Adipocyte (in vitro differentiated cells): ENCODE measurements around the gene BDNF.

Experiments used
- DNase-seq: peaks from one replicate; pipeline ENCODE4 v3.0.0-alpha.2; 2015; ENCODE audit warnings: low read depth
- H3K27me3 ChIP-seq: replicated peaks from 2 replicates; pipeline ENCODE4 v1.7.0; 2013; ENCODE audit warnings: mild to moderate bottlenecking, low read length, moderate library complexity; ENCODE audit not compliant: control insufficient read depth, insufficient read depth
- H3K36me3 ChIP-seq: 2 replicates; pipeline ENCODE4 v1.7.0; 2013; ENCODE audit warnings: low read length, mild to moderate bottlenecking, moderate library complexity; ENCODE audit not compliant: control insufficient read depth, insufficient read depth, severe bottlenecking
- H3K4me1 ChIP-seq: 2 replicates; pipeline ENCODE4 v1.7.0; 2013; ENCODE audit warnings: mild to moderate bottlenecking, low read length, moderate library complexity; ENCODE audit not compliant: control insufficient read depth, insufficient read depth
- H3K4me3 ChIP-seq: 2 replicates; pipeline ENCODE4 v1.7.0; 2013; ENCODE audit warnings: mild to moderate bottlenecking, low read length, moderate library complexity
- H3K9ac ChIP-seq: 2 replicates; pipeline ENCODE4 v1.7.0; 2013; ENCODE audit warnings: mild to moderate bottlenecking, low read length, moderate library complexity
- H3K9me3 ChIP-seq: 2 replicates; pipeline ENCODE4 v1.7.0; 2013; ENCODE audit warnings: mild to moderate bottlenecking, low read length, moderate library complexity; ENCODE audit not compliant: control insufficient read depth

BDNF gene

DNA sequence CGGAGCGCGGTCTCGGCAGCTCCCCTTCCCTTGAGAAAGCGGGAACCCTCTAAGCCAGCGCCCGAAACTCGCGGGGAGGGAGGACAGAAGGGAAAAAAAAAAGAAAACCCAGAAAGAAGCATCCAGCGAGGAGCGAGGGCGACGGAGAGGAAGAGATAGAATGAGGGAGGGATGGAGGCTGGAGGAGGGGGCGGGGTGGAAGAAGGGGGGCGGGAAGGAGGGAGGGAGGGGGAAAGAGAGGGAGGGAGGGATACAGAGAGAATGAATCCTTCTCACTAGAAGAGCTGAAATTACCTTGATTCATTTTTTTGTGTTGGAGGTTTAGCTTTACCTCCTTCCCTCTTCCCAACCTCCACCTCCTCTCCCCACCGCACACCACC, 19.3 kb upstream of the BDNF start:
- Histone ChIP-seq H3K9me3 (no peaks in the 10 kb centered on the region), H3K4me1 (peaks cover 25% of the 10 kb centered on the region), H3K27me3 (peaks cover 32% of the 10 kb centered on the region), H3K36me3 (no peaks in the 10 kb centered on the region), H3K9ac (peak overlapping the region; percentile 68), H3K4me3 (peak overlapping the region; percentile 90)
- no peak for DNase-seq

DNA sequence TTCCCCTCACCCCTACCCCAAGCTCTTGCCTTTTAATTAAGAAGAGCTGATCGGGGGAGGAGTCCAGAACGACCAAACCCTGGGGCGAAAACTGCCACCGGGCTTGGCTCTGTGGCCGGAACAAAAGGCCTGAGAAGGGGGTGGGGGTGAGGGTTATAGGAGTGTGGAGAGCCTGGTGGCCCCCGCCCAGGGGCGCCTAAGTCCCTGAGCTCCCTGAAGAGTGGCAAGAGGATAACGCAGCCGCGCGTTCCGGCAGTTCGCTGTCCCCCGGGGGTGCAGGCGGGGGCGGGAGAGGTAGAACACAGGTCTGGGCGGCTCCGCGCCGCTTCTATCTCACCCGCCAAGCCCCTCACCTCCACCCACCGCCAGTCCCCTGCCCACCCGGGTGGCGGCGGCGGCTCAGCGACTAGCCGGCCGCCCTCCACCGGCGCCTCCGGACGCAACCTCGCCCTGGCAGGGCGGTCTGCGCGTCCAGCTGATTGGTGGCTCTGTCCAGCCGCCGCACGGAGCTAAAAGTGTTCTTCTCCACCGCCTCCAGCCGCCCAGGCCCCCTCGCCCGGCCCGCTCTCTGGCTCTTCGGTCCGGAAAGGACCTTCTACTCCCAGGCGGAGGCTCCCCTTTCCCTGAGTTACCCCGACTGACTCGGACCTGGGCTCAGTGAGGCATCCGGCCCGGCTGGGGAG, 18.7 kb upstream of the BDNF start:
- no peaks in the 10 kb centered on the region for H3K36me3 ChIP-seq
- H3K4me3 ChIP-seq: peak overlapping the region; percentile 90
- peak; percentile 88 for DNase-seq
- peaks cover 25% of the 10 kb centered on the region for H3K4me1 ChIP-seq
- H3K27me3 ChIP-seq: peaks cover 27% of the 10 kb centered on the region
- peak overlapping the region; percentile 68 for H3K9ac ChIP-seq
- no peaks in the 10 kb centered on the region for H3K9me3 ChIP-seq

DNA sequence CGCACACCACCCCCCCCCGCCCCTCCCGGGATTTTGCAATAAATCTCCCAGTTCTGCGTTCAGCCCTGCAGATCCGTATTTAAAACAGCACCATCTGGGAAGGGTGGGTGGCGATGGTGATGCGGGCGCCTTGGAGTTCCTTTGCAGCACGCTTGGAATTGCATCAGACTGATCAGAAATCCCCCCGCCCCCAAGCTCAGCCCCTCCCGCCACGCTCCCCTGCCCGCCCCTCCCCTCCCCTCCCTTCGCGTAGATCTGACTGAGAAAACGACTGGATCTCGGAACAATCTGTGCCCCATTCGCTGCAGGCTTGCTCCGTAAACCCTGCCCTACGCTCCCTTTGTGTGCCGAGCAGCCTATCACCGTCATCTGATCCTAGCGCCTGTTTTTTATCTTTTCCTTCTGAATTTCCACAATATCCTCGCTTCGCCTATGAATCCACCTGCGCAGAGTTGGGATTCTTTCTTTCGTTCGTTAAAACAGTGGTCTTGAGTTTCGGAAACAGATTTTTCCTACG, 18.1 kb upstream of the BDNF start:
- peak; percentile 98 for DNase-seq
- H3K27me3 ChIP-seq: peaks cover 21% of the 10 kb centered on the region
- no peaks in the 10 kb centered on the region for H3K9me3 ChIP-seq
- H3K4me1 ChIP-seq: peaks cover 25% of the 10 kb centered on the region
- H3K4me3 ChIP-seq: peak overlapping the region; percentile 90
- peak overlapping the region; percentile 68 for H3K9ac ChIP-seq
- no peaks in the 10 kb centered on the region for H3K36me3 ChIP-seq

GRCh38 chr11:27717801-27718229, 17.6 kb upstream of the BDNF start:
- Histone ChIP-seq H3K27me3 (peaks cover 20% of the 10 kb centered on the region), H3K36me3 (no peaks in the 10 kb centered on the region)
- no peak for DNase-seq

DNA sequence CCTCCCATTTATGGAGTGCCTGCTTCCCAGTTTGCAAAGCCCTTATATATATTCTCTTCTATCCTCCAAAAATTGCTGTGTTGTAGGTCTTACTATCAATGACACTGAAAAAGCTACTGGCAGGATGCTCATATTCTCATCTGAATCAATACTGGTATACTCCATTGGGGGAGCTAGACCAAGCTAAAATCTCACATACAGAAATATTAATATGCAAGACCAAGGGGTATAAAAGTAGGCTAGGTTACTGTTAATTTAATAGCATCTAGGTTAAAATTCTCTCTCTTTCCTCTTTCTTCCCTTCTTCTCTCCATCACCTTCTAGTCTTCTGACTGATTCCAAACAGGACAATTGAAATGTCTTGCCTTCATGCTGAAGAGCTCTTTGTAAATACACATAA, 17.1 kb upstream of the BDNF start:
- H3K9me3 ChIP-seq: no peaks in the 10 kb centered on the region
- H3K4me3 ChIP-seq: peak overlapping the region; percentile 90
- H3K36me3 ChIP-seq: no peaks in the 10 kb centered on the region
- H3K27me3 ChIP-seq: peaks cover 20% of the 10 kb centered on the region
- peak; percentile 67 for DNase-seq
- peaks cover 22% of the 10 kb centered on the region for H3K4me1 ChIP-seq
- no peak overlapping the region for H3K9ac ChIP-seq

More at GRCh38 chr11:27717801-27718229, 17.6 kb upstream of the BDNF start:
- Histone ChIP-seq H3K9me3 (no peaks in the 10 kb centered on the region), H3K4me1 (peaks cover 22% of the 10 kb centered on the region), H3K4me3 (peak overlapping the region; percentile 90), H3K9ac (peak overlapping the region; percentile 43)

- peaks cover 19% of the 10 kb centered on the region for H3K4me1 ChIP-seq
- no peaks in the 10 kb centered on the region for H3K36me3 ChIP-seq
- H3K27me3 ChIP-seq: peaks cover 18% of the 10 kb centered on the region
- H3K4me3 ChIP-seq: no peak overlapping the region
- DNase-seq: peak; percentile 80
- H3K9ac ChIP-seq: no peak overlapping the region
- H3K9me3 ChIP-seq: no peaks in the 10 kb centered on the region
Observed at GRCh38 chr11:27716835-27717234, 16.6 kb upstream of the BDNF start.

DNA sequence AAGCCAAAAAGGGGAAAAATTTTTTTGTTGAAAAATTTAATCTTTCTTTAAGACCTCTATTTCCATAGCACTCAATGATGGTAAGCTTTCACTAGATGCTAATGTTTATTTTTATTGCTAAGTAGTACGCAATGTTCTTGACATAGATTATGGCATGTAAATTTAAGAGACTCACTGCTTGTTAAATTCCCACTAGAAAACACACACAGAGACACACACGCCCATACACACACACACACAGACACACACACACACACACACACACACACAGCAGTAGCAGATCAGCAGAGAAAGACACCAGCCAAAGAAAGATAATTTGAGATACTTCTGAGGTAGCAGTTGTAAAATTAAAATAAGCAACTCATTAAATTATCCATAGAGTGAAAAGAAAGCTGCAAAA, 16.0 kb upstream of the BDNF start:
- Histone ChIP-seq H3K27me3 (peaks cover 12% of the 10 kb centered on the region), H3K4me1 (peaks cover 17% of the 10 kb centered on the region), H3K36me3 (no peaks in the 10 kb centered on the region), H3K9me3 (no peaks in the 10 kb centered on the region), H3K4me3 (no peak overlapping the region), H3K9ac (no peak overlapping the region)
- DNase-seq: no peak

DNA sequence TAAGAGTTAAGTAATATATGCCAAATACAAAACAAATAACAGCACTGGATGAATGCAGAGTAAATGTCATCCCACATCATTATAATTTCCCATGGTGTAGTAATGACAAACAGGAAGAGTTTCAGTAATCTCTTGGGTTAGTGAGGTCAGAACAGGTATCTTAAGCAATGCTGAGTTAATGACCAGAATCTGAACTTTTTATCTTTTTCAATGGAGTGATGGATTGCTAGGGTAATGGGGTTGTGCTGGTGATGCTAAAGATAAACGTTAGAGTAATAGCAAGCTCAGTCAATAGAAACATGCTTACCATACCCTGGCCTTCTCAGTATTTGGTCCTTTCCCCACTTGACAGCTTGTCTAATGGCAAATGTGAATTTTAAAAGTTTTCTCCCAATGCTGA, 11.5 kb upstream of the BDNF start:
- peaks cover 2% of the 10 kb centered on the region for H3K4me1 ChIP-seq
- no peaks in the 10 kb centered on the region for H3K36me3 ChIP-seq
- H3K27me3 ChIP-seq: no peaks in the 10 kb centered on the region
- H3K9me3 ChIP-seq: no peaks in the 10 kb centered on the region
- no peak overlapping the region for H3K4me3 ChIP-seq
- DNase-seq: no peak
- H3K9ac ChIP-seq: no peak overlapping the region

- peak; percentile 37 for DNase-seq
- H3K4me1 ChIP-seq: no peaks in the 10 kb centered on the region
- H3K9ac ChIP-seq: no peak overlapping the region
- no peaks in the 10 kb centered on the region for H3K36me3 ChIP-seq
- H3K9me3 ChIP-seq: no peaks in the 10 kb centered on the region
- no peak overlapping the region for H3K4me3 ChIP-seq
- H3K27me3 ChIP-seq: no peaks in the 10 kb centered on the region
Observed at GRCh38 chr11:27710536-27710935, 10.3 kb upstream of the BDNF start.

GRCh38 chr11:27707676-27708075, 7.4 kb upstream of the BDNF start:
- Histone ChIP-seq H3K9ac (no peak overlapping the region), H3K36me3 (no peaks in the 10 kb centered on the region), H3K4me1 (no peaks in the 10 kb centered on the region), H3K9me3 (no peaks in the 10 kb centered on the region), H3K27me3 (no peaks in the 10 kb centered on the region), H3K4me3 (no peak overlapping the region)
- DNase-seq: no peak

DNA sequence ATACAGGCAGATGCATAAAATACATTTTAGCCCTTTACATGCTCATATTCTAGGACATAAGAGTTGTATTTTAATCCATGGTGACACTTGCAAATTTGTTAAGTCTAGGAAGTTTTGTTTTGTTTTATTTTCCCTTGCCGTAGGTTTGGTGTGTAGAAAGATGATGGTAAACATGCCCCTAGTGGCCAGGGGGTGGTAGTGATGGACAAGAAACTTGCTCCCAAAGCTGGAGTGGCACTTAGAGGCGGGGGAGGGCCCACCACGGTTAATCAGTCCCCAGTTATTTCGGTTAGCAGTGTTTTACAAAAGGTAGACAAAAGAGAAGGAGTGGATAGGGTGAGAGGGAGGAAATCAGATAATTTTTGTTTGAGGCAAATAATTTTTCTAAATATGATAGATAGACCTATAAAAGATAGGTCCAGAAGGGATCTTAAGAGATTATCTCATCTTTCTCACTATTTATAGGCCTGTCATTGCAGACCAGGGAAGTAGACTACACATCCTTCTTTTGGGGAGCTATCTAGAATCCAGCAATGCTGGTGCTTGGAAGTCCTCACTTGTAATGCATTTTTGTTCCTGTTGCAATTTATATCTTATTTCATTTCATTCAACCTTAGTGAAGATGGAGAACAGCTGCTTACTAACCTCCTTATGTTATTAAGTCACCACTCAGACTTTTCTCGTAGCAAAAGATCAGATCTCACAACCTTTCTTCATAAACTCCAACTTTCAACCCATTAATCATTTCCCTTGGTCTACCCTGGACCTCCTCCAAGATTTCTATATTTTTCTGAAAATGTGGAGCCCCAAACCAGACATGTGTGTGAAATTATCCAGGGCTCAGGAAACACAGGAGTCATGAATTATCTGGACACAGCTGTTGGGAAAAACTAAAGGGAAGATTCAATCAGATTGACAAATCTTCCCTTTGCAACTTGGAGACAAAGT, 5.9 kb upstream of the BDNF start:
- Histone ChIP-seq H3K9ac (no peak overlapping the region), H3K9me3 (no peaks in the 10 kb centered on the region), H3K36me3 (no peaks in the 10 kb centered on the region), H3K4me3 (no peak overlapping the region), H3K4me1 (peaks cover 1% of the 10 kb centered on the region), H3K27me3 (no peaks in the 10 kb centered on the region)
- DNase-seq: peak; percentile 49
